ENCODE data around the gene TENM4.

The TENM4 gene

DNA sequence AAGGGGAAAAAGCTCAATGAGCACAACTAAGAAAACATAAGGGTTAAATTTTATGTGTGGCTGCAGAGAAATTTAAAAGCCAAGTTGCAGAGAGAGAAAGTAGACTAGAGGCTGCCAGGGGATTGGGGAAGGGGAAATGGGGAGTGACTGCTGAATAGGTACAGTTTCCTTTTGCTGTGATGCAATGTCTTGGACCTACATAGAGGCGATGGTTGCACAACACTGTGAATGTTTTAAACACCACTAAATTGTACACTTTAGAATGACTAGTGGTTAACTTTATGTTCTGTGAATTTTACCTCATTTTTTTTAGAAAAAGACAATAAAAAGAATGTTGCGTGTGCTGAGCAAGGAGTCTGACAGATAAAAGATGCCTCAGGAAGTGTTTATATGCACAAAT is 36.5 kb downstream of the TENM4 start:
- H3K4me3 ChIP-seq (ENCODE audit: low read length): no peak overlapping the region
- no peak for DNase-seq (ENCODE audit: low read depth)
- TF ChIP-seq CTCF (conservative IDR thresholded peaks at IDR 0.05; ENCODE audit: low read length): no peak

DNA sequence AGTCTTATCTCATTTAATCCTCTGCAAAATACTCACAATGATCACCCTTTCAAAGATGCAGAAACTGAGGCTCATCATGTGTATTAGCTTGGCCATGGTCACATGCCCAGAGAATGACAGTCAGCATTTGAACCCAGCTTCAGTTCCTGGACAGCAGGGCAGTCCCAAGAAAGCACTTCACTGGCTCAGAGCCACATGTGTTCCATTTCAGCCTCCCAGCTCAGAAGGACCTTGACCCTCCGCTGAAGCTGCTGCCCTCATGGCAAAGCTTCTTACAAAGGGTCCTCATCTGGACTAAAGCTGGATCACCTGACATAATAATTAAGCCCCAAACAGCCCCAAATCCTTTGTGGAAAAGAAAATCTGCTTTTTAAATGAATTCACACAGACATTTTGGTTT is 37.0 kb downstream of the TENM4 start:
- TF ChIP-seq CTCF (conservative IDR thresholded peaks at IDR 0.05; ENCODE audit: low read length): no peak
- no peak for DNase-seq (ENCODE audit: low read depth)
- H3K4me3 ChIP-seq (ENCODE audit: low read length): no peak overlapping the region

DNA sequence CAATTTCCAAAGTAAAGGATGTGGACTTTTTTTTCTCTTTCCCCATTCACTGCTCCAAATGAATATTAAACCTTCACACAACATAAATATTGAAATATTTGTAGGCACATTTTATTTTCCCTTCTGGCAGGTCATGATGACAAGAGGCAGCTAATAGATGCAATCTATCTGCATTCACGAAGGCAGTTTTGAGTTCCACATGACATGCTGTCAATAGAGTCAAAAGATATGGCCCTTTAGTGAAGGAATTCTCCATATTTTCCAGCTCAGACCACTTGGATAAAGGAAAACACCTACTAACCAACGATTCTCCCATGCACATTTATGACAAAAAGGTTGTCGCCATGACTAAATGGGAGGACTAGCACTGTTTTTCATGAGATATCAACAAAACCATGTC is 37.9 kb downstream of the TENM4 start:
- TF ChIP-seq CTCF (conservative IDR thresholded peaks at IDR 0.05; ENCODE audit: low read length): no peak
- H3K4me3 ChIP-seq (ENCODE audit: low read length): no peak overlapping the region
- no peak for DNase-seq (ENCODE audit: low read depth)

GRCh38 chr11:79400717-79401330 is 40.0 kb downstream of the TENM4 start:
- H3K4me3 ChIP-seq (ENCODE audit: low read length): no peak overlapping the region
- peak; percentile 85 for TF ChIP-seq CTCF (conservative IDR thresholded peaks at IDR 0.05; ENCODE audit: low read length)
- DNase-seq (ENCODE audit: low read depth): no peak

DNA sequence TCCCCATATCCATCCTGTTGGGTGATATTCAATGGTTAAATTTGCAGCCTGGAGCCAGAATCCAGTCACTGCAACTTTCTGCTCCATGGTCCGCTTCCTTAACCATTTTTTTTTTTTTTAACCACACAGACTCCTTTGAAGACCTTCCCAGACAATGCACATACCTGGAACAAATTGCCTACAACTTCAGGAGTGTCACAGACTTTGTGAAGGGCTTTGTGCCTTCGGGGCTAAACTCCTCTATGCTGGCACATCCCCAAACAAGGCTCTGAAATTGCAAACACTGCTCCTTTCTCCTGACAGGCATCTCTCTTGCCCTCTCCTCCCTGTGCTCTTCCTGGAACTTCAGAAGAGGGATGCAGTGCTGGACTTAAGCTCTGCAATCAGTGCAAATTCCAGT is 40.6 kb downstream of the TENM4 start:
- no peak for TF ChIP-seq CTCF (conservative IDR thresholded peaks at IDR 0.05; ENCODE audit: low read length)
- H3K4me3 ChIP-seq (ENCODE audit: low read length): no peak overlapping the region
- no peak for DNase-seq (ENCODE audit: low read depth)

DNA sequence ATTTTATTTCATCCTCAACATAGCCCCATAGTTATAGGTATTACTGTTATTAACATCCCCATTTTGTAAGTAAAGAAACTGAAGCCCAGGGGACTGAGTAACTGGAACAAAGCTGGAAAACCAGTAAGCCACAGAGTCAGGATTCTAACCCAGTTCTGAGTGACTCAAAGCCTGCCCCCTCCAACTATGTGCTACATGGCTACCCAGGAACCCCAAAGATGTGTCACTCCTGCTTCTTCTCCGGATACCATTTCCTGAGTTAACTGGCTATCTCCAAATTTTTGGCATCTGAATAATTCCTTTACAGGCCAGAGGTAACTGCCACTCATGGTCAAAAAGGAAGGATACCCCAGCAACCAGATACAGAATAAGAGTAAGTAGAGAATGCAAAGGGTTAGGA is 43.6 kb downstream of the TENM4 start:
- peak; percentile 48 for DNase-seq (ENCODE audit: low read depth)
- TF ChIP-seq CTCF (conservative IDR thresholded peaks at IDR 0.05; ENCODE audit: low read length): no peak
- H3K4me3 ChIP-seq (ENCODE audit: low read length): no peak overlapping the region

DNA sequence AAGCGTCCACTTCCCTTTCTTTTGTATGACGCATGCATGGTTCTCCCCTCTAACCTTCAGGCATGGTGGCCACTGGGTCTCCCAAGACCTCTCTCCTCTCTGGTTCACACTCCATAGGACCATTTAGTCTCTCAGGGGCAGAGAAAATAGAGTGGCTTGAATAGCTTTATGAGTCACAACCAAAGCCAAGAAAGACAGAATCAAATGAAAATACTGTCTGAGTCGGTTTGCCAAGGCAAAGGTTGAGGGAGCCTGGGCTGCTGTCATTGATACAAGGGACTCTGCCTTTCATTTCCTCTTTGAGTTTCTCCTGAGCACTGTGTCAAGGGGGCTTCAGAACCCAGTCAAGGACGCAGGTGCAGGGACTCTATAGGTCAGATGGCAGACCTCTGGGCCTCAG is 44.2 kb downstream of the TENM4 start:
- no peak for TF ChIP-seq CTCF (conservative IDR thresholded peaks at IDR 0.05; ENCODE audit: low read length)
- no peak for DNase-seq (ENCODE audit: low read depth)
- H3K4me3 ChIP-seq (ENCODE audit: low read length): no peak overlapping the region

All from AG10803 (cell line).